H1 (cell line): ENCODE results near the gene RIMBP2. TPM values are rescaled to one million over a fixed set of nuclear protein-coding genes. Genes with fewer than 3 reads are reported as not detected.

Experiments
- CTCF ChIA-PET: fragments of 300-600 bp; sonication (Branson Sonifier 250); formaldehyde crosslinking; loops from one replicate; lab custom pipeline; 2021; ENCODE audit not compliant: partially characterized antibody; lab: Charles Lee
- POLR2A ChIA-PET: fragments of 300-600 bp; sonication (Branson Sonifier 250); formaldehyde crosslinking; loops from one replicate; lab custom pipeline; 2021; ENCODE audit warnings: inconsistent platforms; ENCODE audit not compliant: partially characterized antibody; lab: Charles Lee
- DNase-seq, 2 experiments: peaks; one replicate each; pipeline versions ENCODE4 v3.0.0 to v3.0.0-alpha.2; 2010 to 2022; ENCODE audit warnings: low spot score in 2 of 2, low read depth in 1 of 2, mixed read lengths in 1 of 2
- FAIRE-seq: peaks from 2 replicates; lab custom pipeline; 2011; peaks lifted over from hg19 to GRCh38; lab: Jason Lieb, UNC
- H2AFZ ChIP-seq: 2 replicates; pipeline ENCODE4 v1.8.1; 2012; ENCODE audit warnings: low read length, inconsistent platforms
- H2AK5ac ChIP-seq: 2 replicates; pipeline ENCODE4 v1.6.1; 2013; ENCODE audit warnings: low read depth, low read length
- H2BK120ac ChIP-seq: replicated peaks from 2 replicates; pipeline ENCODE3; 2013; ENCODE audit warnings: low read depth, low read length, inconsistent platforms
- H2BK12ac ChIP-seq: 2 replicates; pipeline ENCODE4 v1.6.1; 2013; ENCODE audit warnings: low read depth, low read length
- H2BK15ac ChIP-seq: 2 replicates; pipeline ENCODE4 v1.6.1; 2013; ENCODE audit warnings: low read length
- H2BK20ac ChIP-seq: 2 replicates; pipeline ENCODE4 v1.6.1; 2013; ENCODE audit warnings: low read length
- H2BK5ac ChIP-seq: 2 replicates; pipeline ENCODE4 v1.6.1; 2013; ENCODE audit warnings: low read depth, low read length
- H3K14ac ChIP-seq: 2 replicates; pipeline ENCODE4 v1.6.1; 2013; ENCODE audit warnings: inconsistent platforms; ENCODE audit not compliant: insufficient read length
- H3K18ac ChIP-seq: 2 replicates; pipeline ENCODE4 v1.6.1; 2013; ENCODE audit warnings: low read length; ENCODE audit errors: extremely low read depth
- H3K23ac ChIP-seq: 2 replicates; pipeline ENCODE4 v1.6.1; 2013; ENCODE audit warnings: inconsistent platforms; ENCODE audit not compliant: insufficient read length
- H3K23me2 ChIP-seq: 2 replicates; pipeline ENCODE4 v1.6.1; 2013; ENCODE audit warnings: low read depth, low read length
- H3K27ac ChIP-seq: 2 replicates; pipeline ENCODE4 v1.6.1; 2011; ENCODE audit warnings: low read depth, low read length, inconsistent platforms
- H3K27me3 ChIP-seq, 4 experiments: replicated peaks in 1 of 4; 1 replicate in 1 of 4; 2 replicates in 3 of 4; pipeline versions ENCODE4 v1.6.1 to v1.8.1; 2011 to 2013; ENCODE audit warnings: low read length in 3 of 4, mild to moderate bottlenecking in 3 of 4, inconsistent platforms in 2 of 4, mixed read lengths in 2 of 4, moderate library complexity in 1 of 4; ENCODE audit not compliant: control insufficient read depth in 3 of 4, insufficient read depth in 3 of 4; ENCODE audit errors: extremely low read depth in 1 of 4
- H3K36me3 ChIP-seq, 4 experiments: 2 replicates each; pipeline versions ENCODE4 v1.6.1 to v1.8.1; 2011 to 2013; ENCODE audit warnings: mild to moderate bottlenecking in 4 of 4, low read length in 3 of 4, moderate library complexity in 2 of 4, control low read depth in 1 of 4, inconsistent platforms in 1 of 4; ENCODE audit not compliant: insufficient read depth in 4 of 4, control insufficient read depth in 2 of 4
- H3K4ac ChIP-seq: replicated peaks from 2 replicates; pipeline ENCODE3; 2013; ENCODE audit warnings: low read length, low read depth, mixed read lengths, inconsistent platforms; ENCODE audit not compliant: insufficient read length
- H3K4me1 ChIP-seq, 4 experiments: replicated peaks in 1 of 4; 1 replicate in 1 of 4; 2 replicates in 3 of 4; pipeline versions ENCODE4 v1.6.1 to v1.8.1; 2011 to 2013; ENCODE audit warnings: low read length in 3 of 4, inconsistent platforms in 2 of 4, mixed read lengths in 1 of 4; ENCODE audit not compliant: insufficient read depth in 4 of 4, control insufficient read depth in 3 of 4
- H3K4me2 ChIP-seq, 2 experiments: 2 replicates each; pipeline versions ENCODE4 v1.6.1 to v1.8.1; 2011 to 2013; ENCODE audit warnings: low read depth in 2 of 2, low read length in 2 of 2, control low read depth in 1 of 2, inconsistent platforms in 1 of 2, mild to moderate bottlenecking in 1 of 2; ENCODE audit not compliant: insufficient read depth in 1 of 2
- H3K4me3 ChIP-seq, 4 experiments: fragments of 200-600, 300-600 bp in 1 of 4; sonication (generic), shearing (Covaris generic), sonication (Bioruptor Twin) in 1 of 4; 2 replicates each; pipeline versions ENCODE4 v1.5.1 to v1.8.1; 2011 to 2016; ENCODE audit warnings: low read length in 4 of 4, low read depth in 3 of 4, control low read depth in 2 of 4, inconsistent platforms in 2 of 4, mild to moderate bottlenecking in 2 of 4, mixed read lengths in 1 of 4, moderate library complexity in 1 of 4; ENCODE audit not compliant: insufficient read depth in 2 of 4; ENCODE audit errors: extremely low read depth in 1 of 4
- H3K56ac ChIP-seq: replicated peaks from 2 replicates; pipeline ENCODE3; 2013; ENCODE audit warnings: low read depth, mild to moderate bottlenecking, mixed read lengths, low read length, inconsistent platforms; ENCODE audit not compliant: insufficient read length
- H3K79me1 ChIP-seq: 2 replicates; pipeline ENCODE4 v1.6.1; 2013; ENCODE audit warnings: low read depth, low read length, control low read depth
- H3K79me2 ChIP-seq, 2 experiments: 2 replicates each; pipeline versions ENCODE4 v1.6.1 to v1.8.1; 2012 to 2013; ENCODE audit warnings: low read length in 2 of 2, mild to moderate bottlenecking in 2 of 2, inconsistent platforms in 1 of 2; ENCODE audit not compliant: insufficient read depth in 2 of 2, control insufficient read depth in 1 of 2
- H3K9ac ChIP-seq, 4 experiments: replicated peaks in 1 of 4; 1 replicate in 1 of 4; 2 replicates in 3 of 4; pipeline versions ENCODE4 v1.6.1 to v1.8.1; 2011 to 2013; ENCODE audit warnings: low read depth in 3 of 4, low read length in 3 of 4, control low read depth in 2 of 4, mild to moderate bottlenecking in 2 of 4, moderate library complexity in 2 of 4, inconsistent platforms in 1 of 4; ENCODE audit errors: extremely low read depth in 1 of 4
- H3K9me3 ChIP-seq, 2 experiments: 2 replicates each; pipeline versions ENCODE4 v1.6.1 to v1.8.1; 2012 to 2013; ENCODE audit warnings: mild to moderate bottlenecking in 2 of 2, moderate library complexity in 2 of 2, control low read depth in 1 of 2, inconsistent platforms in 1 of 2, low read depth in 1 of 2, low read length in 1 of 2, mixed read lengths in 1 of 2; ENCODE audit not compliant: insufficient read depth in 2 of 2
- H4K20me1 ChIP-seq, 2 experiments: replicated peaks in 1 of 2; 2 replicates each; pipeline versions ENCODE3 to v1.8.1; 2011 to 2013; ENCODE audit warnings: inconsistent platforms in 2 of 2, low read length in 2 of 2, mild to moderate bottlenecking in 1 of 2; ENCODE audit not compliant: insufficient read depth in 2 of 2, control insufficient read depth in 1 of 2
- H4K5ac ChIP-seq: 2 replicates; pipeline ENCODE4 v1.6.1; 2013; ENCODE audit warnings: low read length, low read depth, mixed read lengths, inconsistent platforms; ENCODE audit not compliant: insufficient read length
- H4K8ac ChIP-seq: 2 replicates; pipeline ENCODE4 v1.8.0; 2013; ENCODE audit warnings: mild to moderate bottlenecking, moderate library complexity, low read length, inconsistent platforms; ENCODE audit not compliant: insufficient read depth; ENCODE audit errors: extremely low read depth
- H4K91ac ChIP-seq: replicated peaks from 2 replicates; pipeline ENCODE3; 2013; ENCODE audit warnings: low read length, mixed read lengths, inconsistent platforms; ENCODE audit not compliant: insufficient read length
- BACH1 ChIP-seq: IDR thresholded peaks from 2 replicates; pipeline ENCODE4 v1.6.1; 2012; ENCODE audit warnings: low read length, improper control_type of control experiment
- CBX5 ChIP-seq: fragments of 300-800, 300-1000 bp; sonication (generic); IDR thresholded peaks from 2 replicates; pipeline ENCODE4 v1.7.1; 2016; ENCODE audit warnings: antibody characterized with exemption, low read length, low read depth
- GABPA ChIP-seq: IDR thresholded peaks from 2 replicates; pipeline ENCODE4 v1.6.1; 2011; ENCODE audit warnings: mild to moderate bottlenecking, low read length, moderate library complexity, borderline replicate concordance; ENCODE audit not compliant: insufficient read depth
- HDAC2 ChIP-seq, 2 experiments: fragments of 300-600 bp in 1 of 2; sonication (generic) in 1 of 2; IDR thresholded peaks; 2 replicates each; pipeline ENCODE4 v1.6.1; 2011 to 2012; ENCODE audit warnings: low read depth in 2 of 2, low read length in 2 of 2, mild to moderate bottlenecking in 2 of 2, moderate library complexity in 2 of 2, borderline replicate concordance in 1 of 2, inconsistent platforms in 1 of 2
- KDM5A ChIP-seq: fragments of 200-600 bp; IDR thresholded peaks from 2 replicates; pipeline ENCODE4 v1.7.1; 2012; ENCODE audit warnings: mild to moderate bottlenecking, low read length, inconsistent platforms, mixed read lengths
- MAFK ChIP-seq: IDR thresholded peaks from 2 replicates; pipeline ENCODE4 v1.6.1; 2012; ENCODE audit warnings: low read depth, mild to moderate bottlenecking, improper control_type of control experiment, low read length
- RFX5 ChIP-seq: IDR thresholded peaks from 2 replicates; pipeline ENCODE4 v1.6.1; 2011; ENCODE audit warnings: low read depth, low read length, improper control_type of control experiment, borderline replicate concordance
- RXRA ChIP-seq: IDR thresholded peaks from 2 replicates; pipeline ENCODE4 v1.6.1; 2011; ENCODE audit warnings: low read depth, mild to moderate bottlenecking, low read length, moderate library complexity; ENCODE audit not compliant: insufficient read depth
- SAP30 ChIP-seq: fragments of 300-600 bp; sonication (generic); IDR thresholded peaks from 2 replicates; pipeline ENCODE4 v1.7.1; 2012; ENCODE audit warnings: low read length, moderate library complexity, mild to moderate bottlenecking, inconsistent platforms; ENCODE audit not compliant: insufficient read depth, insufficient replicate concordance
- SIN3A ChIP-seq, 2 experiments: IDR thresholded peaks in 1 of 2; conservative IDR thresholded peaks in 1 of 2; 2 replicates each; pipeline ENCODE4 v1.6.1; 2011 to 2012; ENCODE audit warnings: low read length in 2 of 2, improper control_type of control experiment in 1 of 2, low read depth in 1 of 2, mild to moderate bottlenecking in 1 of 2
- SUZ12 ChIP-seq: fragments of 200-600 bp; sonication (generic); IDR thresholded peaks from 2 replicates; pipeline ENCODE4 v1.6.1; 2012; ENCODE audit warnings: mild to moderate bottlenecking, inconsistent platforms, low read length, moderate library complexity, mixed read lengths
- TAF1 ChIP-seq: IDR thresholded peaks from 2 replicates; pipeline ENCODE4 v1.6.1; 2011; ENCODE audit warnings: mild to moderate bottlenecking, low read depth, low read length
- TBP ChIP-seq: IDR thresholded peaks from 2 replicates; pipeline ENCODE4 v1.6.1; 2011; ENCODE audit warnings: low read depth, low read length, improper control_type of control experiment
- WGBS, 2 experiments: shearing (Covaris generic) in 1 of 2; methylation state at CpG; one replicate each; pipeline versions ENCODE4 v1.1.6 to v1.1.7; 2013 to 2015; ENCODE audit warnings: low lambda C conversion rate in 2 of 2, mixed read lengths in 2 of 2, inconsistent platforms in 1 of 2, low coverage in 1 of 2, missing lambda C conversion rate in 1 of 2; ENCODE audit not compliant: insufficient replicate concordance in 2 of 2, insufficient coverage in 1 of 2, insufficient read length in 1 of 2; ENCODE audit errors: extremely low coverage in 1 of 2, missing lambda C conversion rate in 1 of 2; 5-methylcytosine and 5-hydroxymethylcytosine counted together
- polyA plus RNA-seq, 7 experiments: library from polyadenylated mRNA; depleted of rRNA in 3 of 7; stranded (reverse) in 5 of 7; unstranded in 2 of 7; fragments of >200 nt in 5 of 7; fragments of 200-250 nt in 2 of 7; gene quantifications; 1 replicate in 5 of 7; 2 replicates in 1 of 7; 4 replicates in 1 of 7; pipeline versions ENCODE4 v1.2.1 to v1.2.3, GENCODE V29; 2011 to 2013; ENCODE audit warnings: missing spikeins in 2 of 7, mixed read lengths in 2 of 7
- total RNA-seq: library from RNA; stranded (reverse); fragmentation: NEBNext Ultra II Directional; extraction: Animal tissue kit (Norgen Biotek cat#: 25700); gene quantifications from 2 replicates; pipeline ENCODE4 v1.2.1, GENCODE V29; 2021

RIMBP2 gene
- total and polyA plus RNA-seq, 2 of the 8 experiments (the other 6 are each of a cell fraction or from before 2014, with no cell fraction given), result 0.18 to 0.65 TPM

DNA sequence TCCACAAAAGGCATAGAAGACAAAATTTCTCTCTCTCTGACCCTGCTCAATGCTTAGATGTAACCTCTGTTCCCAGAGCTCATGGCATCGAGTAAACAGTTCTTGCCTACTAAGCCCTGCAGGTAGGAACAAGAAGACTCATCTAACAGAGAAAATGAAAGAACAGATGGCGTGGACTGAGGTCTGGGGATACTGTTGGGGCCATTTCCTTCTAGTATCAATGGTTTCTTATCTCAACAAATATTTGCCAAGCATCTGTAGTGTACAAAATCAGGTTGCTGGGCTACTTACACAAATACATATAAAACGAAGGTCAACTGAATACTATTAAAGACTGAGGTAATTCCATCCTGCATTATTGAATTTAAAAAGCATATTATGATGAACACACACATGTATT is 93.3 kb downstream of the RIMBP2 start:
- Histone ChIP-seq H3K79me2 (no peaks in the 10 kb centered on the region), H4K20me1 (peaks cover 0 to 4% of the 10 kb centered on the region in 2 experiments), H3K23ac (no peak overlapping the region), H4K5ac (no peak overlapping the region), H3K79me1 (no peaks in the 10 kb centered on the region), H3K9me3 (no peaks in the 10 kb centered on the region; a peak in 1 of 4 replicates), H3K9ac (no peak overlapping the region), H3K14ac (no peak overlapping the region), H2BK20ac (no peak overlapping the region), H4K8ac (no peak overlapping the region), H4K91ac (no peak overlapping the region), H3K27ac (no peak overlapping the region), H2BK12ac (no peak overlapping the region), H2AK5ac (no peak overlapping the region), H3K23me2 (peaks cover 5% of the 10 kb centered on the region; the same call in 1 of the 2 replicates), H2BK15ac (no peak overlapping the region), H3K56ac (no peak overlapping the region), H2BK5ac (no peak overlapping the region), H3K36me3 (no peaks in the 10 kb centered on the region), H3K4me2 (no peak overlapping the region), H3K18ac (no peak overlapping the region), H3K4ac (no peak overlapping the region), H2BK120ac (no peak overlapping the region), H3K4me3 (no peak overlapping the region), H3K27me3 (no peaks in the 10 kb centered on the region), H3K4me1 (no peaks in the 10 kb centered on the region), H2AFZ (no peak overlapping the region)
- 87% methylated on average over 3 of the region's 3 CpGs; no CpG with 5 or more reads in 1 of the 2 experiments for WGBS, 2 experiments
- ChIA-PET CTCF (no interaction called here), POLR2A (no interaction called here)
- no peak for FAIRE-seq
- no peak for DNase-seq
- TF ChIP-seq BACH1 (no peak), KDM5A (no peak), MAFK (no peak), RXRA (no peak), SIN3A (conservative IDR thresholded peaks at IDR 0.05 in 1 of 2, IDR thresholded peaks at IDR 0.05 in 1 of 2; ENCODE audit: low read depth in 1 of 2, low read length in 2 of 2) (no peak), TBP (no peak), SAP30 (no peak), CBX5 (no peak), RFX5 (no peak), TAF1 (no peak), HDAC2 (IDR thresholded peaks at IDR 0.05; ENCODE audit: borderline replicate concordance in 1 of 2, low read depth in 2 of 2, low read length in 2 of 2) (no peak), SUZ12 (no peak), GABPA (no peak)
